ENCODE data around the gene RAD54L2.

- TF ChIP-seq POLR2AphosphoS5 (IDR thresholded peaks at IDR 0.05; ENCODE audit: borderline replicate concordance, low read depth, low read length) = no peak
- no peak for TF ChIP-seq EZH2 (IDR thresholded peaks at IDR 0.05)
Measured at GRCh38 chr3:51580418-51580817, 41.9 kb downstream of the RAD54L2 start.
